ENCODE data around the gene IL4I1.
A peak's percentile ranks its signal among the peaks of the same experiment; 100 is the strongest.

Gene IL4I1

GRCh38 chr19:49936549-49936948, 39.9 kb upstream of the IL4I1 start:
- TF ChIP-seq, protein P1, sequence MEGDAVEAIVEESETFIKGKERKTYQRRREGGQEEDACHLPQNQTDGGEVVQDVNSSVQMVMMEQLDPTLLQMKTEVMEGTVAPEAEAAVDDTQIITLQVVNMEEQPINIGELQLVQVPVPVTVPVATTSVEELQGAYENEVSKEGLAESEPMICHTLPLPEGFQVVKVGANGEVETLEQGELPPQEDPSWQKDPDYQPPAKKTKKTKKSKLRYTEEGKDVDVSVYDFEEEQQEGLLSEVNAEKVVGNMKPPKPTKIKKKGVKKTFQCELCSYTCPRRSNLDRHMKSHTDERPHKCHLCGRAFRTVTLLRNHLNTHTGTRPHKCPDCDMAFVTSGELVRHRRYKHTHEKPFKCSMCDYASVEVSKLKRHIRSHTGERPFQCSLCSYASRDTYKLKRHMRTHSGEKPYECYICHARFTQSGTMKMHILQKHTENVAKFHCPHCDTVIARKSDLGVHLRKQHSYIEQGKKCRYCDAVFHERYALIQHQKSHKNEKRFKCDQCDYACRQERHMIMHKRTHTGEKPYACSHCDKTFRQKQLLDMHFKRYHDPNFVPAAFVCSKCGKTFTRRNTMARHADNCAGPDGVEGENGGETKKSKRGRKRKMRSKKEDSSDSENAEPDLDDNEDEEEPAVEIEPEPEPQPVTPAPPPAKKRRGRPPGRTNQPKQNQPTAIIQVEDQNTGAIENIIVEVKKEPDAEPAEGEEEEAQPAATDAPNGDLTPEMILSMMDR (IDR thresholded peaks at IDR 0.05; ENCODE audit: extremely low read depth, missing control alignments), result no peak
- no peak for DNase-seq (ENCODE audit: low spot score)

DNA sequence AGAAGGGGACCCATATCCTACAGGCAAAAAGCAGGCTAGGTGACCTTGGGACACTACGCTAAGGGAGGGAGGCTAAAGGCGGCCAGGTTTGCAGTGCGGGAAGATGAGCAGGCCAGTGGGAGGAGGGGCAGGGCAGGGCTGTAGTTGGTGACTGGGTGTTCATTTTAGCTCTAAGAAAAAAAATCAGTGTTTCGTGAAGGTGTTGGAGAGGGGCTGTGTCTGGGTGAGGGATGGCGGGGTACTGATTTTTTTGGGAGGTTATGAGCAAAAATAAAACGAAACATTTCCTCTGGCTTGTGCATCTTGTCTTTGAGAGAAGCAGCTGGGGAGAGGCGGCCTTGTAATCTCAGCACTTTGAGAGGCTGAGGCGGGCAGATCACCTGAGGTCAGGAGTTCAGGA, 37.0 kb upstream of the IL4I1 start:
- TF ChIP-seq, protein P1 (IDR thresholded peaks at IDR 0.05; ENCODE audit: extremely low read depth, missing control alignments), result no peak
- DNase-seq (ENCODE audit: low spot score), result no peak

GRCh38 chr19:49932731-49933131, 36.0 kb upstream of the IL4I1 start:
- DNase-seq (ENCODE audit: low spot score), result no peak
- TF ChIP-seq, protein P1 (IDR thresholded peaks at IDR 0.05; ENCODE audit: extremely low read depth, missing control alignments), result no peak

DNA sequence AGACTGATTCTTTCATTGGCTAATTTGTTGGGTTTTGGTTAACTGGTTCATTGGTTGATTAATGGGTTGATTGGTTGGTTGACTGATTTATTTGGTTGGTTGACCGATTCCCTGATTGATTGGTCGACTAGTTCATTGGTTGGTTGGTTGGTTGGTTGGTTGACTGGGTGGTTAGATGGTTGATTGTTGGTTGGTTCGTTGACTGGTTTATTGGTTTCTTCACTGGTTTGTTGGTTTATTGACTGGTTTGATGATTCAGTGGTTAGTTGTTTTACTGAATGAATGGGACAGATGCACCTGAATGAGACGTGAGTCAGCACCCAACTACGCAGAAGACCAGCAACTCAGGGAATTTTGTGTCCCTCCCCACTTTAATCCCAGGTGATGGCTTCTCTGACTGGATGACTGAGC, 35.4 kb upstream of the IL4I1 start:
- TF ChIP-seq, protein P1 (IDR thresholded peaks at IDR 0.05; ENCODE audit: extremely low read depth, missing control alignments), result no peak
- no peak for DNase-seq (ENCODE audit: low spot score)

- TF ChIP-seq, protein P1 (IDR thresholded peaks at IDR 0.05; ENCODE audit: extremely low read depth, missing control alignments), result no peak
Observed at GRCh38 chr19:49931293-49932040, 34.8 kb upstream of the IL4I1 start.

GRCh38 chr19:49930483-49931011, 33.9 kb upstream of the IL4I1 start:
- TF ChIP-seq, protein P1 (IDR thresholded peaks at IDR 0.05; ENCODE audit: extremely low read depth, missing control alignments), result no peak
- no peak for DNase-seq (ENCODE audit: low spot score)

More at GRCh38 chr19:49931293-49932040, 34.8 kb upstream of the IL4I1 start:
- no peak for DNase-seq (ENCODE audit: low spot score)

- DNase-seq (ENCODE audit: low spot score), result peak; percentile 95
- TF ChIP-seq, protein P1 (IDR thresholded peaks at IDR 0.05; ENCODE audit: extremely low read depth, missing control alignments), result no peak
Observed at GRCh38 chr19:49929611-49930482, 33.2 kb upstream of the IL4I1 start.
